ENCODE measurements around the gene NDRG3. TPM values are rescaled to one million over a fixed set of nuclear protein-coding genes. Genes with fewer than 3 reads are reported as not detected.

NDRG3 gene
- total and polyA plus RNA-seq, 8 donors: 7.0 to 16.9 (median 9.1) TPM

- FAIRE-seq: no peak
- Histone ChIP-seq H3K4me3 (no peak overlapping the region), H3K27ac (no peak overlapping the region), H3K36me3 (peaks cover 0 to 6% (median 0%) of the 10 kb centered on the region in 3 donors), H3K27me3 (no peaks in the 10 kb centered on the region), H3K9me3 (no peaks in the 10 kb centered on the region), H3K4me1 (no peaks in the 10 kb centered on the region)
- DNase-seq: no peak
- TF ChIP-seq CTCF (IDR thresholded peaks at IDR 0.05): no peak
- intact Hi-C loops (cut with DNase I): no loop called here
- WGBS, 2 donors: 83% methylated on average over 3 of the region's 3 CpGs
- no peak for ATAC-seq
Measured at GRCh38 chr20:36670665-36671357, 75.1 kb downstream of the NDRG3 start.

GRCh38 chr20:36666181-36666740 is 79.6 kb downstream of the NDRG3 start:
- DNase-seq: no peak
- no peaks in the 10 kb centered on the region for H3K27me3 ChIP-seq
- intact Hi-C loops (cut with DNase I): no loop called here
- peaks cover 0 to 12% (median 0%) of the 10 kb centered on the region in 3 donors for H3K36me3 ChIP-seq
- peak in 2 of 4 donors; percentile 37 to 44 for ATAC-seq
- 77 to 79% methylated on average over 4 of the region's 4 CpGs for WGBS, 2 donors
- TF ChIP-seq CTCF (IDR thresholded peaks at IDR 0.05): no peak
- H3K27ac ChIP-seq: no peak overlapping the region
- H3K4me1 ChIP-seq: no peaks in the 10 kb centered on the region
- H3K9me3 ChIP-seq: no peaks in the 10 kb centered on the region
- no peak overlapping the region for H3K4me3 ChIP-seq
- FAIRE-seq: no peak

GRCh38 chr20:36663031-36663430 is 82.9 kb downstream of the NDRG3 start:
- no peak for FAIRE-seq
- intact Hi-C loops (cut with DNase I): no loop called here
- Histone ChIP-seq H3K4me1 (no peaks in the 10 kb centered on the region), H3K4me3 (no peak overlapping the region), H3K9me3 (no peaks in the 10 kb centered on the region), H3K27ac (no peak overlapping the region), H3K27me3 (no peaks in the 10 kb centered on the region), H3K36me3 (peaks cover 0 to 7% (median 0%) of the 10 kb centered on the region in 3 donors)
- no peak for ATAC-seq
- DNase-seq: no peak
- TF ChIP-seq CTCF (IDR thresholded peaks at IDR 0.05): no peak
- WGBS, 2 donors: 68 to 81% methylated on average over 2 of the region's 2 CpGs

GRCh38 chr20:36658300-36658699 is 87.6 kb downstream of the NDRG3 start:
- no peak for DNase-seq
- no peak overlapping the region for H3K4me3 ChIP-seq
- H3K27ac ChIP-seq: no peak overlapping the region
- no peak for ATAC-seq
- H3K27me3 ChIP-seq: no peaks in the 10 kb centered on the region
- intact Hi-C loops (cut with DNase I): no loop called here
- WGBS, 2 donors: 85% methylated on average over 3 of the region's 3 CpGs
- no peaks in the 10 kb centered on the region for H3K36me3 ChIP-seq
- no peak for TF ChIP-seq CTCF (IDR thresholded peaks at IDR 0.05)
- H3K4me1 ChIP-seq: no peaks in the 10 kb centered on the region
- no peaks in the 10 kb centered on the region for H3K9me3 ChIP-seq
- FAIRE-seq: no peak

- Histone ChIP-seq H3K4me1 (no peaks in the 10 kb centered on the region), H3K9me3 (no peaks in the 10 kb centered on the region), H3K36me3 (no peaks in the 10 kb centered on the region), H3K27me3 (no peaks in the 10 kb centered on the region), H3K4me3 (no peak overlapping the region), H3K27ac (no peak overlapping the region)
- FAIRE-seq (no peak), DNase-seq (no peak), ATAC-seq (no peak)
- intact Hi-C loops (cut with DNase I): no loop called here
- 51% methylated on average over 4 of the region's 4 CpGs for WGBS, 2 donors
- TF ChIP-seq CTCF (IDR thresholded peaks at IDR 0.05): no peak
Measured at GRCh38 chr20:36656733-36657132, 89.2 kb downstream of the NDRG3 start.

Measured in pancreas (tissue), 10 donors.